Memory B cell (primary cell): ENCODE measurements around the gene SEMA5A.

Experiments
- ATAC-seq: fragments of 150-1000 bp; cut with Tn5 transposase; 2 replicates; pipeline ENCODE4 v1.10.0; 2021; ENCODE audit warnings: low read depth, mild to moderate bottlenecking, moderate library complexity
- DNase-seq, 2 donors: peaks; one replicate each; pipeline ENCODE4 v3.0.0; 2022; ENCODE audit warnings: low spot score in 2 of 2
- H3K27ac Mint-ChIP-seq: one replicate; pipeline ENCODE4 v1.8.0; 2022; ENCODE audit warnings: mild to moderate bottlenecking, moderate library complexity, mixed read lengths
- H3K27me3 Mint-ChIP-seq: one replicate; pipeline ENCODE4 v1.8.0; 2022; ENCODE audit warnings: mixed read lengths
- H3K36me3 Mint-ChIP-seq: one replicate; pipeline ENCODE4 v1.8.0; 2022; ENCODE audit warnings: mild to moderate bottlenecking, mixed read lengths
- H3K4me1 Mint-ChIP-seq: one replicate; pipeline ENCODE4 v1.8.0; 2022; ENCODE audit warnings: mixed read lengths
- H3K4me3 Mint-ChIP-seq: one replicate; pipeline ENCODE4 v1.8.0; 2022; ENCODE audit warnings: mild to moderate bottlenecking, moderate library complexity, mixed read lengths
- H3K9me3 Mint-ChIP-seq: one replicate; pipeline ENCODE4 v1.8.0; 2022; ENCODE audit warnings: mixed read lengths

The SEMA5A gene

DNA sequence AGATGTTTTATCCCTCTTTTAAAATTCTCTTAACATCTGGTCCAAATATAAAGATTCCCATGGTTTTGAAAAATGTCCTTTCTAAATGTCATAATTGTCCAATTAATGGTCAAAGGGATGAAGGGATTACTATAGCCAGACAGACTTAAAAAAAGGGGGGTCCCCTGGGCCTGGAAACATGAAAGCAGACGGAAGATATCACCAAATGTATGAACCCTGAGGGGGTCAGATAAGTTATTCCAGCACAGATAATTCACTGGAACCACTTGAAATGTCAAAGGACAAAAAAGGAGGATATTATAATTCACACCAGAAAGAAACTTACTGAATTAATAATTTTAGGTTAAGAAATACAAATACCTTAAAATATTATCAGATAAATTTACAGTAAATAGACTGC, 155.8 kb downstream of the SEMA5A start:
- Mint-ChIP-seq H3K27me3 (no peaks in the 10 kb centered on the region), H3K36me3 (no peaks in the 10 kb centered on the region), H3K4me3 (no peak overlapping the region), H3K9me3 (peaks cover 5% of the 10 kb centered on the region), H3K27ac (no peak overlapping the region), H3K4me1 (no peaks in the 10 kb centered on the region)
- no peak for DNase-seq
- no peak for ATAC-seq

DNA sequence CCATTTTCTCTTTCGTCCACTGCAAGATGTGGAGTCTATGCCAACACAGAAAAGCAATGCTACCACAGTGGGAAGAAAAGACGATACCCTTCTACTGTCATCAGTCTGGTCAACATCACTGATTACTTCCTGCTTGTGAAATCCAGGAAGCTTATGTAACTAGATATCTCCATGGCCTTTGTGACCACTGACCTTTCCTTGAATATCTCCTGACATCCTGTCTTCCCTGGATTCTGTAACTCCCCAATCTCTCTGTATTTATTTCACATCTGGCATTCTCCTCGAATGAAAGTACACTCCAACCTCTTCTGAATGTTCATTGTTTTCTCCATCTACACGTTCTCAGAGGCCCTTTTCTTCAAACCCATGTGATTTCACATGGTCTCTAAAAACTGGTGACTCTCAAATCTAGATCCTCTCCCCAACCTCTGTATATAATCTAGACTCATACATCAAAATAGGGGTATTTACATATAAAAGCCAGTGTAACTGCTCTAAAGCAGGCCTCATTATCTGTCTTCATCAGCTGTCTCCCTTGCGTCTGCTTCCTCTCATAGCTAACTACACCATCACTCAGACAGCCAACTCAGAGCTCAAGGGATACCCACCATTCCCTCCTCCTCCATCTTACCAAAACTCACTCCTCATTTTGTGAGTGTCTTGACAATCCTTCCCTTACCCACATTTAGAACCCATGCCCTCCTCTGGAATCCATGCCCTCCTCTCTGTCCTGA, 156.8 kb downstream of the SEMA5A start:
- Mint-ChIP-seq H3K36me3 (no peaks in the 10 kb centered on the region), H3K27me3 (no peaks in the 10 kb centered on the region), H3K4me1 (no peaks in the 10 kb centered on the region), H3K9me3 (peaks cover 5% of the 10 kb centered on the region), H3K27ac (no peak overlapping the region), H3K4me3 (no peak overlapping the region)
- DNase-seq (no peak), ATAC-seq (no peak)

DNA sequence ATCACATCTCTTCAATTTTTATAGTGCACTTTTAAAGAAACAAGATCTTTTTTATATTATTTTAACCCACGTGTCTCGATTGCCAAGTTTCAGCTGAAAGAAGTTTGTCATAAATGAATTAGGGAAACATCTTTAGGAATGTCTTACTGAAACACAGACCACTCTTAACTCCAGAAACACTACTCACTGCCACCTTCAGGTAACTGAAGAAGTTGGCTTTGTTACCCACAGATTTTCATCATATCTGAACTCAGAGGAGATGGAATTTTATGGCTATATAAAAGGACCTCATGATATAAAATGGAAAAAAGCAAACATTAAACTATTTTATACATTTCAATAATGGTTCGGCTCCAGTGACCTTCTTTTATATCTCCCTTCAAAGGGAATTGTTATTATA, 158.0 kb downstream of the SEMA5A start:
- H3K4me1 Mint-ChIP-seq, result no peaks in the 10 kb centered on the region
- DNase-seq (no peak), ATAC-seq (no peak)
- H3K36me3 Mint-ChIP-seq, result no peaks in the 10 kb centered on the region
- H3K27ac Mint-ChIP-seq, result no peak overlapping the region
- peaks cover 8% of the 10 kb centered on the region for H3K9me3 Mint-ChIP-seq
- no peaks in the 10 kb centered on the region for H3K27me3 Mint-ChIP-seq
- no peak overlapping the region for H3K4me3 Mint-ChIP-seq

DNA sequence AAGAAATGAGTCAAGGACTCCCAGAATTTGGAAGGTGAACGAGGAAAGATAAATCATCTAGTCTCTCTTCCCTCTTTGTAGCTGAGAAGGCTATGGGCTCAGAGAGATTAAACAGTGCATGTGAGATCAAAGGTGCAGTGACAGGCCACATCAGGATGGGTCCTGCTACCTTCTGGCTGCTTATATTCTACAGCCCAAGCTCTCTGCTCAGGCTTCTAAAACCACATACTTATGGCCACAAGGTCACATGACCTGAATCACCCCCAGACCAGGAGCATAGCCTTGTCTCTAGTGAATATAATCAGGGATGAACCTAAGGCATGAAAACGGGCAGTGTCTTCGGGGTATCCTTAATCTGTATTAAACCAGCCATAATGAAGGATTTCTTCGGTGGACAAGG, 158.9 kb downstream of the SEMA5A start:
- ATAC-seq, result no peak
- Mint-ChIP-seq H3K27ac (no peak overlapping the region), H3K4me3 (no peak overlapping the region), H3K27me3 (no peaks in the 10 kb centered on the region), H3K4me1 (no peaks in the 10 kb centered on the region), H3K36me3 (no peaks in the 10 kb centered on the region), H3K9me3 (peaks cover 8% of the 10 kb centered on the region)
- DNase-seq, result no peak

DNA sequence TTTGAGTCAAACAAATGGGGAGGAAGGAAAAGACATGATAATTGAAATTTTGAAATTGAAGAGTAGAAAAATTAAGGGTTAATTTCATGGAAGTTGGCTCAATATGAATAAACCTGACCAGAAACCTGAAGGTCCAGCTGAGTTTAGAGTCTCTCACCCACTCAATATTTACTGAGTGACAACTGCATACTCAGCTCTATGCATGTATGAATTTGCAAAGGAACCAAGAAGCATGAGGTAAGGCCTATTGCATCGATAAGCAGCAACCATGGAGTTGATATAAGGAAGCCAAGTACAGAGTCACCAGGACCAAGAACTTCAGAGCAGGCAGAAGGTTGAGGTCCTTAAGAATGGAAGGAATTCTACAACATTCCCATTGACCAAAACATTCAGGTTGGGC, 163.4 kb downstream of the SEMA5A start:
- Mint-ChIP-seq H3K27ac (no peak overlapping the region), H3K9me3 (peaks cover 7% of the 10 kb centered on the region), H3K36me3 (no peaks in the 10 kb centered on the region), H3K4me1 (no peaks in the 10 kb centered on the region), H3K4me3 (no peak overlapping the region), H3K27me3 (no peaks in the 10 kb centered on the region)
- DNase-seq, result no peak
- ATAC-seq, result no peak

DNA sequence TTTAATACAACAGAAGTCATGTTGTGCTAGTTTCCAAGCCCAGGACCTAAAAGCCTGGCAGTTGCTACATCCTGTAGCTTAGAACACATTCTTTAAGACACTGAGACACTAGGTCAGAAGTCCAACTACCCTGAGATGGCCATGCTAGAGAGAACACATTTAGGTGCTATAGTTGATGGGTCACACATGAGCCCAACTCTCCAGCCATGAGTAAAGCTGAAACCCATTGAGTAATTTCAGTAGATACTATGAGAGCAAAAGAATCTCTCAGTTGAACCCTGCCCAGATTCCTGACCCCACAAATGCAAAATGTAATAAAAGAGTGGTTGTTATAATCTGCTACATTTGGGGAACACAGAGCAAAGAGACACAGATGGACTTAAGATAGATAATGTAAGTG, 164.4 kb downstream of the SEMA5A start:
- DNase-seq (no peak), ATAC-seq (no peak)
- Mint-ChIP-seq H3K27me3 (no peaks in the 10 kb centered on the region), H3K4me1 (no peaks in the 10 kb centered on the region), H3K36me3 (no peaks in the 10 kb centered on the region), H3K9me3 (peaks cover 7% of the 10 kb centered on the region), H3K4me3 (no peak overlapping the region), H3K27ac (no peak overlapping the region)

DNA sequence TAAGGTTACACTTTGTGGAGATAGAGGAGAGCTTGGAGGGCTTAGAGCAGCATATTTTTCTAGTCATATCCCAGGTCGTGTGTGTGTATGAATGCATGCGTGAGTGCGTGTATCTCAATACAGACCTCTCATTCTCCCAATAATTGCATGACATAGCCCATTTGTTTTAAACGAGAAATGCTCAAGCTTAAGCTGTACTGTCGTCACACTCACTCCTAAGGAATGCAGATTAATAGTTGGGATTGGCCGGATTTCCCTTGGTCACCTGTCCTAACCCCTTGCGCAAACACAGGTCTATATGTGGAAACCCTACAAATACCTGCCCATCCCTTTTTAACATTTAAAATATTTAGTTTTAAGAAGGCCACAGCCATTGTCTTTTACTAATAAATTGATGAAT, 165.8 kb downstream of the SEMA5A start:
- no peaks in the 10 kb centered on the region for H3K27me3 Mint-ChIP-seq
- no peaks in the 10 kb centered on the region for H3K4me1 Mint-ChIP-seq
- DNase-seq (no peak), ATAC-seq (no peak)
- H3K4me3 Mint-ChIP-seq, result no peak overlapping the region
- H3K9me3 Mint-ChIP-seq, result peaks cover 5% of the 10 kb centered on the region
- no peak overlapping the region for H3K27ac Mint-ChIP-seq
- H3K36me3 Mint-ChIP-seq, result no peaks in the 10 kb centered on the region

DNA sequence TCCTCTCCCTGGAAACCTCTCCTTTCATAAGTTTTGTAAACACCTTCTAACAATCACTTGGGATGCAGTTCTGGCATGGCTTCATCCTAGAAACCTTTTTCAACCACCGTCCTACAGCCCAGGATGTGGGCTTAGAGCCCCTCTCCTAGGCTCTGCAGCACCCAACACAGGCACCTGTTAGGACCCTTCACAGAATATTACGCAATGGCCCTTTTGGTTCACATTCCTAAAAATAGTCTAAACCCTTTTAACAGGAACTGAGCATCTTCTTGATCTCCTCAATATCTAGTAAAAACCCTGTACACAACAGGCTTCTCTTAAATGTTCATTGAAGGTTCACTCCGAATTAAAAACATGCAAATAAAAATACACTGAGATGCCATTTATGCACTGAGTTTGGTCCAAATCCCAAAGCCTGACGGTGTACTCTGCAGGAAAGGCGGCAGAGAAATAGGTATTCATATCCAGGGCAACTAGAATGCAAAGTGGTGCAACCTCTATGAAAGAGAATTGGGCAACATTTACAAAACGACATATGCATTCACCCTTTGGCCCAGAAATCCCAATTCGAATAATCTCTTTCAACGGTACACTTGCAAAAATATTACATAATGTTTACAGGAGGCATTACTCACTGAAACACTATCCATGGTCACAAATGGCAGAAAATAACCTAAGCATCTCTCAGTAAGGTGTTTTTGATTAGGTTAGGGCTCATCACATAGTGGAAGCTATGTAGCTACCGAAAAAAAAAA, 169.3 kb downstream of the SEMA5A start:
- no peak overlapping the region for H3K4me3 Mint-ChIP-seq
- ATAC-seq, result no peak
- peaks cover 2% of the 10 kb centered on the region for H3K9me3 Mint-ChIP-seq

DNA sequence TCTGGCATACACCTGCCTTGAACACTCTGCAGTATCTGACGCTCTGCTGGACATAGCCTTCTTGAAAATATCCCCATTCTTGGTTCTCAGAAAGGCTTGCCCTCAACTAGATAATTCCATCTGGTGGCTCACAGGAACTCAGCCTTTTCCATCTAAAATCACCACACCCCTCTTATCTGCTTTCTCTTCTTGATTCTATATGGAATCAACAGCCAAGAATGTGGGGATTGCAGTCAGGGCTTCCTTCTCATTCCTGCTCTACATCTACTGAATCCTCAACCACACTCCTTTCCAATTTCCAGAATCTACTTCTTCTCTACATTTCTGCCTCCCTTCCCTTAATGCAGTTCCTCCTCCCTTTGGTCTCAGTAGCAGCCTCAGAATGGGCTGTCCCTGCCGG, 170.1 kb downstream of the SEMA5A start:
- H3K4me3 Mint-ChIP-seq, result no peak overlapping the region
- no peaks in the 10 kb centered on the region for H3K4me1 Mint-ChIP-seq
- H3K9me3 Mint-ChIP-seq, result peaks cover 1% of the 10 kb centered on the region
- no peak overlapping the region for H3K27ac Mint-ChIP-seq
- DNase-seq (no peak), ATAC-seq (no peak)
- H3K36me3 Mint-ChIP-seq, result no peaks in the 10 kb centered on the region
- no peaks in the 10 kb centered on the region for H3K27me3 Mint-ChIP-seq

More for the DNA sequence above, 169.3 kb downstream of the SEMA5A start:
- no peak for DNase-seq
- Mint-ChIP-seq H3K4me1 (no peaks in the 10 kb centered on the region), H3K27ac (no peak overlapping the region), H3K27me3 (no peaks in the 10 kb centered on the region), H3K36me3 (no peaks in the 10 kb centered on the region)

DNA sequence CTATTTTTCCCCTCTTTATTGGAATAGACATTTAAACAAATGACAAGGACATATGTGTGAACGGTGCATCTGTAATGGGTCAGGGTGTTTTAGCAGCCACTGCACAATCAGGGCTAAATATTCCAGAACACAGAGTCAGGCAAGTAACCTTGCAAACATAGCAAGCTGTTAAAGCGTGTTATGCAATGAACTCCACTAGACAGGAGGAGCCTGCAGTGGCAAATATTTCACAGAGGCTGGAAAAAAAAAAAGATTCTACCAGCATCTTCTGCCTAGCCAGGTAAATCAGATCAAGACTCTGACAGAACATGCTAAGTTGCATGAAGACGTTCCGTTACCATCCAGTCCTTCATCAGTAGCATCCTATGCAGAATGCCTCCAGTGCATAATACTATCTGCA, 171.8 kb downstream of the SEMA5A start:
- ATAC-seq (no peak), DNase-seq (no peak)
- H3K4me1 Mint-ChIP-seq, result no peaks in the 10 kb centered on the region
- no peaks in the 10 kb centered on the region for H3K27me3 Mint-ChIP-seq
- no peaks in the 10 kb centered on the region for H3K36me3 Mint-ChIP-seq
- H3K27ac Mint-ChIP-seq, result no peak overlapping the region
- no peaks in the 10 kb centered on the region for H3K9me3 Mint-ChIP-seq
- no peak overlapping the region for H3K4me3 Mint-ChIP-seq

DNA sequence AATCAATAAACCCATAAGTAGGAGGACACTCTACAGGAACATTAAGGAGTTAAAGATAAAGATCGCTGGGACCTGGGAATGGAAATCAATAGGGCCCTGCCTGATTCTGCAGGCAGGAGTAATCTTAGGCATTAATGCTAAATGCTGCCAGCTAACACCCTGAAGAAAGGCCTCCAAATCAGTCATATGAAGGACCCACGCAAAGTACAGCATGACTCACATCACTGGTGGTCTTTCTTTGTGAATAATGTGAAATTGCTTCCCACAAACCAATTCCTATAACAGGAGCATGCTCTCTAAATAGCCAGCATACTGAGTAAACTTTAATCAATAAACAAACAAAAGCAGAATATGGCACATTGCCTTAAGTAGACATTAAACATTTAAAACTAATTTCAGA, 172.3 kb downstream of the SEMA5A start:
- no peaks in the 10 kb centered on the region for H3K9me3 Mint-ChIP-seq
- H3K36me3 Mint-ChIP-seq, result no peaks in the 10 kb centered on the region
- H3K27me3 Mint-ChIP-seq, result no peaks in the 10 kb centered on the region
- no peak overlapping the region for H3K4me3 Mint-ChIP-seq
- no peak for DNase-seq
- no peaks in the 10 kb centered on the region for H3K4me1 Mint-ChIP-seq
- H3K27ac Mint-ChIP-seq, result no peak overlapping the region
- ATAC-seq, result no peak

DNA sequence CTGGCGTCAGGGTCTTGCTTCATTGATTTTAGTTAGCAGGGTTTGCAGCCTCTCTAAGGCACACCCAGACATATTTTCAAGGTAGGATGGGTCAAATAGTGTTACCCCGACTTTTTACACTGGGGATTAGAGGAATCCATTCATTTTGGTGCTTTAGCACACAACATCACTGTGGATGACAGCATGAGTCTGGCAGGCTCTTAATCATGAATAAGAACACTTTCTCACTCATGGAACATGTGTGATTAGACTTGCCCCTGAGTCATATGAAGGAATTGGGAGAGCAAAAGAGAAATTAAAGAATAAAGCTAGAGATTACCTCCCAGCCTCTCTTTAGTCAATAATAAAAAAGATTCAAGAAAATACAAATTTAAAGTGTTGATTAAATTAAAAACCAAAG, 175.6 kb downstream of the SEMA5A start:
- Mint-ChIP-seq H3K9me3 (no peaks in the 10 kb centered on the region), H3K27me3 (no peaks in the 10 kb centered on the region), H3K36me3 (no peaks in the 10 kb centered on the region), H3K4me1 (no peaks in the 10 kb centered on the region), H3K27ac (no peak overlapping the region), H3K4me3 (no peak overlapping the region)
- no peak for DNase-seq
- no peak for ATAC-seq

DNA sequence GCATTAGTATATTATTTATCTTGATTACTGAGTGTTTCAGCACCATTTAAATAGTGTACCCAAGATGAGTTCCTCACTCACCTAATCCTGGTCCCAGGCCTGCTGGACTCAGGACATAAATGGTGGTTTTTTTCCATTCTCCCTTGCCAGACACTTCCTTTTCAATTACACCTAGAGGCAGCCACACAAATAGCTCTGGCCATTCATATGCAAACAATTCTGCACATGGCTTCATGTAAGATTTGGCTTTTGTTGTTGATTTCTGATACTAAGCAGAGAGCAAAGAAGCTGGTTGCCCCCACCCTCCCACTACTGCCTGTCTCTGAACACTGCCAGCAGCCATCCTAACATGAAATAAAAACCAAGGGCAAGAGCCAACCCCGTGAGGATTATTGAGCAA, 180.4 kb downstream of the SEMA5A start:
- no peaks in the 10 kb centered on the region for H3K4me1 Mint-ChIP-seq
- ATAC-seq (no peak), DNase-seq (no peak)
- no peak overlapping the region for H3K4me3 Mint-ChIP-seq
- H3K36me3 Mint-ChIP-seq, result no peaks in the 10 kb centered on the region
- H3K9me3 Mint-ChIP-seq, result peaks cover 3% of the 10 kb centered on the region
- no peaks in the 10 kb centered on the region for H3K27me3 Mint-ChIP-seq
- H3K27ac Mint-ChIP-seq, result no peak overlapping the region

DNA sequence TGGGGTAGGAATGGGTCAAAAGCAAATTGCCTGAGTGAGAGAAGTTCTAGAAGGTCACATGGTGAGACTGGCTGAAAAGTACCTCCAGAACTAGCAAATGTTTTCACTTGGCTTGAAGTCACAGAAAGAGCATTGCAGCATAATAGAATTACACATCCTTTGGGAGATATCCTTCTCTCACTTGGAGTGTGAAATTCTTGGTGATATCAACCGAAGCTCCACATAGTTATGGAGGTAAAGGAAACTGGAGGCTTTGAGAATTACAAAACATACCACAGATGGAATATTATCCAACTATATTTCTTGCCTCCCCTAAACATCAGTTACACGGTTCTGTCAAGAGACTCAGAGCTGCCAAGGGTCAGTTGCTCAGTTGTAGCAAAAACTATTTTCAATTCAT, 182.4 kb downstream of the SEMA5A start:
- Mint-ChIP-seq H3K4me3 (no peak overlapping the region), H3K4me1 (no peaks in the 10 kb centered on the region), H3K27me3 (no peaks in the 10 kb centered on the region), H3K9me3 (peaks cover 3% of the 10 kb centered on the region), H3K27ac (no peak overlapping the region), H3K36me3 (no peaks in the 10 kb centered on the region)
- DNase-seq (no peak), ATAC-seq (no peak)

DNA sequence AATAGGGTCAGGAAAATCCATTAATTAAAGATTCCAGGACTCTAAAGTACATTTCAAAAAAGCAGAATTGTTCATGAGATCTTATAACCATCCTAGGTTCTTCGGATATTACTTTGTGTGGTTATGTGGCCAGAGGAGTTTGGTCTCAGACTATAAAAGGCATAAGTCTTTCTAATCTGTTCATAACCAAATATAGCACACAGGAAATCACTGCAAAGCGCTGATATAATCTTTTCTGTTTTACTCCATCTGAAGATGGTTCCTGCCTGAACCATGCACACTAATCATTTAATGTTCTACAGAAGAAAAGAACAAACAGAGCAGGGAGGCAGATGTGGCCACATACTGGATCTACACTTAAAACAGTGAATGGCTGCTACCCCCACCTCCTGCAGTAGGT, 182.8 kb downstream of the SEMA5A start:
- no peak for ATAC-seq
- Mint-ChIP-seq H3K36me3 (no peaks in the 10 kb centered on the region), H3K4me3 (no peak overlapping the region), H3K27me3 (no peaks in the 10 kb centered on the region), H3K9me3 (peaks cover 5% of the 10 kb centered on the region), H3K4me1 (no peaks in the 10 kb centered on the region), H3K27ac (no peak overlapping the region)
- DNase-seq, result no peak
